Body of pancreas (tissue), 4 donors: ENCODE results near the gene HCFC1. TPM values are rescaled to one million over a fixed set of nuclear protein-coding genes. Genes with fewer than 3 reads are reported as not detected.
"Not testable (repeated sequence)": the region's sequence is repeated elsewhere in the genome, so short reads cannot be mapped to it uniquely, and the experiment has no call there.

ENCODE experiments used
- ATAC-seq: fragments of 150-250 bp; one replicate; pipeline ENCODE4 v1.9.1; 2016
- DNase-seq, 4 donors: peaks; one replicate each; pipeline ENCODE4 v3.0.0-alpha.2; 2019
- H3K27ac ChIP-seq, 4 donors: fragments of 200-600 bp; sonication (generic); 1 replicate in 3 of 4; 2 replicates in 1 of 4; pipeline versions ENCODE4 v1.5.1 to v1.6.1; 2016 to 2019; ENCODE audit warnings: mild to moderate bottlenecking in 1 of 4, mixed read lengths in 1 of 4, moderate library complexity in 1 of 4
- H3K27me3 ChIP-seq, 2 donors: fragments of 200-600 bp; sonication (generic); one replicate each; pipeline ENCODE4 v1.6.0; 2016; ENCODE audit warnings: mild to moderate bottlenecking in 1 of 2
- H3K36me3 ChIP-seq, 2 donors: fragments of 200-600 bp; sonication (generic); replicated peaks in 1 of 2; 2 replicates each; pipeline ENCODE4 v1.5.1; 2016; ENCODE audit warnings: low read depth in 2 of 2; ENCODE audit not compliant: insufficient read depth in 1 of 2
- H3K4me1 ChIP-seq: fragments of 200-600 bp; sonication (generic); one replicate; pipeline ENCODE4 v1.6.0; 2016
- H3K4me3 ChIP-seq, 2 donors: fragments of 200-600 bp; sonication (generic); 1 replicate in 1 of 2; 2 replicates in 1 of 2; pipeline ENCODE4 v1.5.1; 2016 to 2019
- H3K9me3 ChIP-seq, 3 donors: fragments of 200-600 bp; sonication (generic); 1 replicate in 2 of 3; 2 replicates in 1 of 3; pipeline ENCODE4 v1.5.1; 2016
- CTCF ChIP-seq, 7 experiments: fragments of 450-650 bp in 4 of 7; fragments of 200-600 bp in 3 of 7; sonication (generic) in 3 of 7; IDR thresholded peaks; one replicate each; pipeline ENCODE4 v1.5.1; 2016 to 2019; ENCODE audit warnings: antibody characterized with exemption in 7 of 7
- POLR2A ChIP-seq, 3 donors: fragments of 450-650 bp; IDR thresholded peaks; one replicate each; pipeline ENCODE4 v1.6.1; 2016; ENCODE audit warnings: antibody characterized with exemption in 3 of 3, mild to moderate bottlenecking in 2 of 3
- WGBS, 2 donors: methylation state at CpG; one replicate each; pipeline ENCODE4 v1.1.5; 2017; 5-methylcytosine and 5-hydroxymethylcytosine counted together
- intact Hi-C: fragments of 100-400 bp; cut with DNase I; formaldehyde crosslinking; loops from one replicate; pipeline ENCODE4 v1.15.1; 2023
- total RNA-seq, 2 donors: library from RNA; depleted of rRNA; stranded (reverse); fragments of >200 nt; gene quantifications; one replicate each; pipeline ENCODE4 v1.1.0, GENCODE V29; 2016

The HCFC1 gene
- total RNA-seq, 2 donors from 2014 or later, result 16.6 to 62.6 TPM

- Histone ChIP-seq H3K9me3 (no peaks in the 10 kb centered on the region), H3K27ac (no peak overlapping the region), H3K4me1 (no peaks in the 10 kb centered on the region), H3K4me3 (no peak overlapping the region), H3K36me3 (no peaks in the 10 kb centered on the region), H3K27me3 (no peaks in the 10 kb centered on the region)
- intact Hi-C loops, result no loop called here
- no peak for ATAC-seq
- WGBS, 2 donors, result 93 to 98% methylated on average over 5 to 6 of the region's 8 CpGs
- TF ChIP-seq POLR2A (IDR thresholded peaks at IDR 0.05) (no peak), CTCF (IDR thresholded peaks at IDR 0.05) (no peak)
- DNase-seq, result no peak
Observed at GRCh38 chrX:153995504-153995903, 23.9 kb upstream of the HCFC1 start.

- intact Hi-C loops, H3K27ac ChIP-seq, H3K9me3 ChIP-seq, H3K4me1 ChIP-seq, H3K4me3 ChIP-seq, H3K36me3 ChIP-seq, H3K27me3 ChIP-seq, ATAC-seq, DNase-seq: not testable (repeated sequence)
- no CpG with 5 or more reads among the region's 5 CpGs for WGBS, 2 donors
Observed at GRCh38 chrX:153994398-153994797, 22.8 kb upstream of the HCFC1 start.

GRCh38 chrX:153993978-153994377 lies 22.4 kb upstream of the HCFC1 start:
- DNase-seq, result no peak
- Histone ChIP-seq H3K4me1 (no peaks in the 10 kb centered on the region), H3K27ac (no peak overlapping the region), H3K36me3 (no peaks in the 10 kb centered on the region), H3K27me3 (no peaks in the 10 kb centered on the region), H3K9me3 (no peaks in the 10 kb centered on the region), H3K4me3 (no peak overlapping the region)
- 84% methylated on average over 5 to 10 of the region's 10 CpGs for WGBS, 2 donors
- intact Hi-C loops, result no loop called here
- TF ChIP-seq POLR2A (IDR thresholded peaks at IDR 0.05) (no peak), CTCF (IDR thresholded peaks at IDR 0.05) (no peak)
- no peak for ATAC-seq

- TF ChIP-seq CTCF (IDR thresholded peaks at IDR 0.05), result no peak
- TF ChIP-seq POLR2A (IDR thresholded peaks at IDR 0.05), result no peak
- Histone ChIP-seq H3K27me3 (no peaks in the 10 kb centered on the region), H3K9me3 (no peaks in the 10 kb centered on the region), H3K36me3 (no peaks in the 10 kb centered on the region), H3K4me3 (no peak overlapping the region), H3K4me1 (no peaks in the 10 kb centered on the region), H3K27ac (no peak overlapping the region)
- 100% methylated on average over 3 to 6 of the region's 12 CpGs for whole genome bisulfite sequencing, 2 donors
- DNase-seq (no peak), ATAC-seq (no peak)
- intact Hi-C loops, result no loop called here
Observed at GRCh38 chrX:153993079-153993478, 21.5 kb upstream of the HCFC1 start.

- ATAC-seq, result no peak
- WGBS, 2 donors, result 61 to 88% methylated on average over 6 to 8 of the region's 8 CpGs
- TF ChIP-seq CTCF (IDR thresholded peaks at IDR 0.05), result no peak
- TF ChIP-seq POLR2A (IDR thresholded peaks at IDR 0.05), result no peak
- Histone ChIP-seq H3K36me3 (no peaks in the 10 kb centered on the region), H3K27ac (no peak overlapping the region), H3K4me1 (no peaks in the 10 kb centered on the region), H3K9me3 (no peaks in the 10 kb centered on the region), H3K4me3 (no peak overlapping the region), H3K27me3 (no peaks in the 10 kb centered on the region)
- intact Hi-C loops, result no loop called here
- DNase-seq, result no peak
Observed at GRCh38 chrX:153992180-153992579, 20.6 kb upstream of the HCFC1 start.
